BLaER1 (cell line): ENCODE results near the gene CSNK2A1.

Source experiments
- H3K27ac ChIP-seq: shearing (Covaris generic); formaldehyde crosslinking; 2 replicates; pipeline ENCODE4 v1.8.1; 2022
- H3K27me3 ChIP-seq: shearing (Covaris generic); formaldehyde crosslinking; 2 replicates; pipeline ENCODE4 v1.8.1; 2022
- H3K36me3 ChIP-seq: shearing (Covaris generic); formaldehyde crosslinking; 2 replicates; pipeline ENCODE4 v1.8.1; 2022
- H3K4me1 ChIP-seq: shearing (Covaris generic); formaldehyde crosslinking; 2 replicates; pipeline ENCODE4 v1.8.1; 2022
- H3K4me2 ChIP-seq: shearing (Covaris generic); formaldehyde crosslinking; 2 replicates; pipeline ENCODE4 v1.8.1; 2022
- H3K4me3 ChIP-seq: shearing (Covaris generic); formaldehyde crosslinking; 2 replicates; pipeline ENCODE4 v1.8.1; 2022
- H3K9ac ChIP-seq: shearing (Covaris generic); formaldehyde crosslinking; 2 replicates; pipeline ENCODE4 v1.8.1; 2022
- H3K9me3 ChIP-seq: shearing (Covaris generic); formaldehyde crosslinking; 2 replicates; pipeline ENCODE4 v1.8.1; 2022
- H4K20me1 ChIP-seq: shearing (Covaris generic); formaldehyde crosslinking; 2 replicates; pipeline ENCODE4 v1.8.1; 2022
- Cebpa-rat ChIP-seq: shearing (Covaris generic); IDR thresholded peaks from 2 replicates; pipeline ENCODE4 v1.8.1; 2022

The CSNK2A1 gene

DNA sequence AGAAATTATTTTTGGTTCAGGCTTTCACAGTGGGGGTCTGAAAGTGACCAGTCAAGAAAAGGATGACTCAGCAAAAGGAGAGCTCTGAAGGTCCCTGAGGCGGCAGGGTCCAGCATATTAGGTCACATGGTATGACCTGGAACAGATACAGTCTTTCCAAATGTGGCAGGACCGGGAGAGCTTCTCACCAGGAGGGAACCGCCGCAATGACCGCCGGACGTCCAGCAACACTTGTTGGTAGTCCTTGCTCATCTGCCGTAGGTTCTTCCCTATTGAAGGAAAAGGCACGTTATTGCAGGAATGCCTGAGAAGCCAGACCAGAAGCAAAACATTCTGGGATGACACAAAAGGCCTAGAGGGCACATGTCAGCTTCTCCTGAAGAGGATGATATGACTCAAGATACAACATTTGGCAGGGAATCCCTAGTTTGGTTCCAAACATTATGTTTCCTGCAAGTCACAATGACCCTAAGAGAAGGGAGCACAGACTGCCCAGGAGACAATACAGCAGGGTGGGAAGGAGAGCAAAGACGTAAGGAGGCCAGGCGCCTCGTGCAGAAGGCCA is 98.6 kb downstream of the CSNK2A1 start:
- no peak for TF ChIP-seq Cebpa-rat
- Histone ChIP-seq H3K36me3 (peaks cover 90% of the 10 kb centered on the region), H3K27me3 (no peaks in the 10 kb centered on the region)

DNA sequence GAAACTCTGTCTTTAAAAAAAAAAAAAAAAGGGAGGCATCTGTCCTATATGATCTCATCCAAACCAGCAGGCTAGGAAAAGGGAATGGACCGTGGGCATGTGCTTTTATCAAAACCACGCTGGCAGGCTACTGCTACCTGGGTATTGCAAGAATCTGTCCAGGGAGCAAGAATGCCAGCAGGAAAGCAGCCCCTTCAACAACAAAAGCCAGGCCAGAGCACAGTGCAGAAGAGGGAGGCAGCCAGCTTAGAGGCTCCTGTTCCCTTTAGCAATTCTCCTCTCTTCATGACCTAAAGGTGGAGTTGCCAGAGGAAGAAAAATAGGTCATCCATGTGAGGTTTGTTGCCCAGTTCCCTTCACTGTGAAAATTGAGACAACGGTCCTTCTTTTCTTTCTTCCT is 99.5 kb downstream of the CSNK2A1 start:
- no peaks in the 10 kb centered on the region for H3K9me3 ChIP-seq
- TF ChIP-seq Cebpa-rat = no peak
- no peak overlapping the region for H3K27ac ChIP-seq
- peaks cover 94% of the 10 kb centered on the region for H3K36me3 ChIP-seq
- no peak overlapping the region for H3K4me2 ChIP-seq
- peaks cover 30% of the 10 kb centered on the region for H3K4me1 ChIP-seq
- H3K27me3 ChIP-seq = no peaks in the 10 kb centered on the region
- no peak overlapping the region for H3K4me3 ChIP-seq
- H4K20me1 ChIP-seq = peaks cover 99% of the 10 kb centered on the region
- no peak overlapping the region for H3K9ac ChIP-seq

More for the DNA sequence above, 98.6 kb downstream of the CSNK2A1 start:
- no peak overlapping the region for H3K4me2 ChIP-seq
- no peak overlapping the region for H3K9ac ChIP-seq
- no peak overlapping the region for H3K27ac ChIP-seq
- no peaks in the 10 kb centered on the region for H3K9me3 ChIP-seq
- peaks cover 99% of the 10 kb centered on the region for H4K20me1 ChIP-seq
- peaks cover 22% of the 10 kb centered on the region for H3K4me1 ChIP-seq
- H3K4me3 ChIP-seq = no peak overlapping the region

DNA sequence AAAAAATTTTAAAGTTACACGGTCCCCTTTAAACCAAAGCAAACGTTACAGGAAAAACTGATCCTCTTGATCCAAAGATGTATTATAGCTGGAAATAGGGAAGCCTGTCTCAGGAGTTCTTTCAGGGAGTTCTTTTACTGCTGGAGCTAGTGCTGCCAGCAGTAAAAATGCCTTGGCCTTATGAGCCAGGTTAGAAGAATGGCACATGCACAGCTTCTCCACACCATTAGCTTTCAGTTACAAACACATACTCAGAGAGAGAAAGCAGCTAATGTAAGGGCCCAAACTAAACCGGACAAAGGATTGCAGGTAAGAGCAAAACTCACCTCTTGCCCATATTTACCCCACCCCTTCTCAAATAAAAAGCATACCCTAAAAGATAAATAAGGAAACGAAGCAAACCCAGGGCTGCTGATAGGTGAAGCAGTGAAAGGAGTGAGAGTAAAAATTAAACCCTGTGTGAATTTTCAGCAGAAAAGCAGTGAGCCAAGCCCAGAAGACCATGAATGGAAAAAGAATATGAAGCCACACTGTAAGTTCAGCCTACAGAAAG is 100.3 kb downstream of the CSNK2A1 start:
- H4K20me1 ChIP-seq = peaks cover 99% of the 10 kb centered on the region
- peaks cover 88% of the 10 kb centered on the region for H3K36me3 ChIP-seq

DNA sequence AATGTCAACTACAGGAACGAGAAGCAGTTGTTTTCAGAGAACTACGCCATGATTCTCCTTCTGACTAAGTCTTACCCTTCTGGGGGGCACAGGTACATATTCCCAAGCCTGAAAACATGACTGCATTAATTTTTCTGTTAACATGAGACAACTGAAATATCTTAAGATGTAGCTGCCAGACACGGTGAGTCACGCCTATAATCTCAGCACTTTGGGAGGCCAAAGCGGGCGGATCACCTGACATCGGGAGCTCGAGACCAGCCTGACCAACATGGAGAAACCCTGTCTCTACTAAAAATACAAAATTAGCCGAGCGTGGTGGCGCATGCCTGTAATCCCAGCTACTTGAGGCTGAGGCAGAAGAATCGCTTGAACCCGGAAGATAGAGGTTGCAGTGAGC is 103.0 kb downstream of the CSNK2A1 start:
- no peak for TF ChIP-seq Cebpa-rat
- H3K4me1 ChIP-seq = peaks cover 58% of the 10 kb centered on the region
- H3K9me3 ChIP-seq = no peaks in the 10 kb centered on the region
- H3K36me3 ChIP-seq = peaks cover 81% of the 10 kb centered on the region
- H3K9ac ChIP-seq = no peak overlapping the region
- H3K27me3 ChIP-seq = no peaks in the 10 kb centered on the region
- no peak overlapping the region for H3K4me3 ChIP-seq
- H3K4me2 ChIP-seq = peak overlapping the region; percentile 96
- H4K20me1 ChIP-seq = peaks cover 89% of the 10 kb centered on the region
- no peak overlapping the region for H3K27ac ChIP-seq

More for the DNA sequence above, 100.3 kb downstream of the CSNK2A1 start:
- Histone ChIP-seq H3K9ac (no peak overlapping the region), H3K4me3 (no peak overlapping the region), H3K27ac (no peak overlapping the region), H3K27me3 (no peaks in the 10 kb centered on the region), H3K4me2 (no peak overlapping the region), H3K9me3 (no peaks in the 10 kb centered on the region), H3K4me1 (peaks cover 39% of the 10 kb centered on the region)
- TF ChIP-seq Cebpa-rat = no peak

DNA sequence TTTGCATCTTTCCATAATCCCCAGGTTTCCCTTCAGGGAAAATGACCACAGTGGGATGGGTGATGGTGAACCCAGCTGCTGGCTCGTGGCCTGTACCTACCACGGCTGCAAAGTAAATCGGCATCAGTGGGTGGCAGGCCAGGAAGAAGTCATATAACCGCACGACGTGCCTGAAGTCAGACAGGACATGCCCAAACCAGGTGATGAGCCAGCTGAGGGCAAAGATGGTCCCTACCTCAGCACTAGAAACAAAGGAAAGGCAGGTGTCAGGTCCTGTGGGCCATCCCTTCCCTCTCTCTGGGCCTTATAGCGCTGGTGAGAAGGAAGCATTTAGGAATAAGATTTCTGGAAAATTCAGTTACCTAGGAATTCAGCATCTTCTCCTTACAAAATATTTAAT is 103.4 kb downstream of the CSNK2A1 start:
- Histone ChIP-seq H3K9ac (no peak overlapping the region), H3K4me2 (peak overlapping the region; percentile 96), H3K27me3 (no peaks in the 10 kb centered on the region), H4K20me1 (peaks cover 89% of the 10 kb centered on the region), H3K27ac (no peak overlapping the region), H3K36me3 (peaks cover 81% of the 10 kb centered on the region), H3K4me3 (no peak overlapping the region), H3K4me1 (peaks cover 61% of the 10 kb centered on the region), H3K9me3 (no peaks in the 10 kb centered on the region)
- TF ChIP-seq Cebpa-rat = no peak

DNA sequence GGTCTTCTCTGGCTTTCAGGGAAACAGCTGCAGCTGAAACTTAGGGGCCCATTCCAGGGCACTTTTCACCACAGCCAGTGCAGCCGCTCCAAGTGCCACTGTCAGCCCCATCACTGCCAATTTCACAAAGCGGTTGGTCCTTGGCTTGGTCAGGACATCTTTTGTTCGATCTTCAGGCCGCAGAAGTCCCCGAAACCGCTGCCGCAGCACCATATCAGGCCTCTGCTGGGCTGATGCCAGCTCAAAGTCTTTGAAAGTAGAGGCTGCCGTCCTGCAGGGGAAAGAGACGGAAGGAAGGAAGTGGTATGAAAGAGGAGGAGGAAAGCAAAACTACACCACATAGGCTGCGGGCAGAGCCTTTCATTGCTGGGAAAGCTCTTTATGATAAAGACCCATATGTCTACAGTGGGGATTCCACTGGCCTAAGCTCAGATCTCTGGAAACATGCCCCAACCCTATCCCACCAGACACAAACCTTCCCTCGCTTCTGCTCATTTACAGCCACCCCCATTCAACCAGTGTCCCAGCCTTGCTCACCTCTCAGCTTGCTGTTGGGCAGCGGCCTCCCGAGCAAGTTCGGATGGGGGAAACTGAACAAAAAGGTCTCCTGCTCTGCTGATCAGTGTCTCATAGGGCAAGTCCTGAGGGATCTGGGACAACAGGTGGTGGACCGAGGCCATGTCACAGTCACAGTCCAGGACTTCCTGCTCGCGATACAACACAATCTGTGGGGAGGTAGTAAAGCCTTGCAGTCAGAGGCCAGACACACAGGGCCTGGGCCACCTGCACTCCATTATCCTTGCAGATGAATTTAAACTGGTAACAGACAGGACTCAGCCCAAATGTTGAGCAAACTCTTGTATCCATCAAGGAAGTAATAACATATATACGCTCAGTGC is 104.8 kb downstream of the CSNK2A1 start:
- H3K9ac ChIP-seq = peak overlapping the region; percentile 72
- H3K27me3 ChIP-seq = no peaks in the 10 kb centered on the region
- peak overlapping the region; percentile 96 for H3K4me2 ChIP-seq
- H3K27ac ChIP-seq = peak overlapping the region; percentile 83
- no peaks in the 10 kb centered on the region for H3K9me3 ChIP-seq
- peaks cover 75% of the 10 kb centered on the region for H3K4me1 ChIP-seq
- H3K4me3 ChIP-seq = peak overlapping the region; percentile 48
- TF ChIP-seq Cebpa-rat = no peak
- H4K20me1 ChIP-seq = peaks cover 89% of the 10 kb centered on the region
- peaks cover 77% of the 10 kb centered on the region for H3K36me3 ChIP-seq

DNA sequence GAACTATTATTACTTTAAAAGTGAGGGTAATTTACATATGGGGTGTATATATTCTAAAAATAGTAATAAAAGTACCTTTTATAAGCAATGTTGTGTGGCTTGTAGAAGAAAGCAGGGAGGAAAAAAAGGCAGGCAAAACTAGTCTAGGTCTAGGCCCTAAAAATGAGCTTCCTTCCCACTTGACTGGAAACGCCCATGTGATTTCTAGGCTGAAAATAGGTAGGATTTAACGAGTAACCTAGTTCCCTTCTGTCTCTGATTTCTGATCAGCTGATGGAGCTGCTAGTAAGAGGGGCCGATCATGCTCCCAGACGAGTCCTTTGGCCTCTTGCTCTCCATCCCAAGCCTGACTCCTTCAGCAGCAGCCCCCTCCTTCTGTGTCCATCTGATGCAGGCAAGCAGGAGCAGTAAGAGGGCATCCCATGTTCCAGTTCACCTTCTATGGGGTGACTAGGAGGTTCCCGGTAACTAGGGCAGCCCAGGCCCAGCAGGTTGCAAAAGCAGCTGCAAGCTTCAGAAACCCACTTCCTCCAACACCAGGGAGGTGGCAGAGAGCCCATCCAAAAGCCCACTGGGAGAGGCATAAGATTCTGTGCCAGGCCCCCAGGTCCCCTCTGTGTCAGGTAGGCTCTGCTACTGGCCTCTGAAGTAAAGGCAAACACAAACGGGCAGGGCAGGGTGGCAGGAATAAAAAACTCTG is 105.7 kb downstream of the CSNK2A1 start:
- Histone ChIP-seq H3K9ac (peak overlapping the region; percentile 72), H3K36me3 (peaks cover 68% of the 10 kb centered on the region), H4K20me1 (peaks cover 89% of the 10 kb centered on the region), H3K4me1 (peaks cover 84% of the 10 kb centered on the region), H3K9me3 (no peaks in the 10 kb centered on the region), H3K4me2 (peak overlapping the region; percentile 96), H3K4me3 (peak overlapping the region; percentile 48), H3K27me3 (no peaks in the 10 kb centered on the region), H3K27ac (peak overlapping the region; percentile 83)
- 0 out of 2 replicates have a peak, but pooled peaks have one; percentile 31 for TF ChIP-seq Cebpa-rat

DNA sequence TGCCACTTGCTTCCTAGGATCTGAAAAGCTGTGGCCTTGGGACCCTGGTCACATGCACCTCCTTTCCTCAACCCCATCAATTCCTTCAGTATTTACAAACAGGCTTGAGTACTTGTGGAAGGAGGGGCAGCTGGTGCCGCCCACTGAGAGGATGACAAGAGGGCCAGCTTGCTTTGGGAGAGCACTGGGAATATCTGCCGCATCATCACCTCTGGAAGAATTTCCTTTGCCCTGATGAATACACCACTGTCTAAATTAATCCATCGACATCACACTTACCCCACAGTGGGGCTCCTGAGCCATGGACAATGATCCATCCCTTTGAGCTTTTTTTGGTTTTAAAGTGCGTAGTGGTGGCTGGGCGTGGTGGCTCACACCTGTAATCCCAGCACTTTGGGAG is 107.1 kb downstream of the CSNK2A1 start:
- no peak overlapping the region for H3K4me3 ChIP-seq
- peaks cover 89% of the 10 kb centered on the region for H4K20me1 ChIP-seq
- H3K36me3 ChIP-seq = peaks cover 68% of the 10 kb centered on the region
- no peak overlapping the region for H3K9ac ChIP-seq
- no peak overlapping the region for H3K4me2 ChIP-seq
- H3K27me3 ChIP-seq = no peaks in the 10 kb centered on the region
- H3K4me1 ChIP-seq = peaks cover 80% of the 10 kb centered on the region
- TF ChIP-seq Cebpa-rat = no peak
- no peak overlapping the region for H3K27ac ChIP-seq
- no peaks in the 10 kb centered on the region for H3K9me3 ChIP-seq

DNA sequence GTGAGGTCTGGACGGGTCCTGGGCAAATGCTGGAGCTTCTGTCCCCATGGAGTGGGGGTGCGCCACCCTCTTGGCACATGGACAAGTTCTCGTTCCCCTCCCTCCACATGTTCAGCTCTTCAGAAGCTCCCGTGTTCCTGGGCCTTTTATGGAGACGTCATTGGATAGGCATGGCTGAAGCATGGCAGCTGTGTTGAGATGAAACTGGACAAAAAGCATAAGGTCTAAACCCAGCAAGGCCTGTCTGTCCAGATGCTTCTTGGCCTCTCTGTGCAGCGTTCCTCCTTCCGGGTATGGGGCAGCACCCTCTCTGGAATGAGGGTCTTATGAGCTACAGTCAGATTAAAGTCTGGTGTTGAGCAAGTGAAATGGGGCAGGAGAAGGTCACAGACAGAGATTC is 108.0 kb downstream of the CSNK2A1 start:
- Histone ChIP-seq H3K4me1 (peaks cover 76% of the 10 kb centered on the region), H3K4me2 (no peak overlapping the region), H3K9ac (no peak overlapping the region), H4K20me1 (peaks cover 91% of the 10 kb centered on the region), H3K4me3 (no peak overlapping the region), H3K27me3 (no peaks in the 10 kb centered on the region), H3K27ac (no peak overlapping the region), H3K36me3 (peaks cover 68% of the 10 kb centered on the region), H3K9me3 (no peaks in the 10 kb centered on the region)
- TF ChIP-seq Cebpa-rat = no peak
